Pancreas (tissue), 10 donors: Measurements from ENCODE around the gene RMI1. TPM values are rescaled to one million over a fixed set of nuclear protein-coding genes. Genes with fewer than 3 reads are reported as not detected.
"Not testable (repeated sequence)": the region's sequence is repeated elsewhere in the genome, so short reads cannot be mapped to it uniquely, and the experiment has no call there.

Source experiments
- ATAC-seq, 4 donors: fragments of 200-7000 bp; cut with Tn5 transposase; one replicate each; pipeline versions ENCODE4 v1.8.0 to v1.9.1; 2020; ENCODE audit warnings: mild to moderate bottlenecking in 4 of 4, moderate library complexity in 4 of 4
- DNase-seq, 6 donors: peaks; one replicate each; pipeline ENCODE4 v3.0.0-alpha.2; 2020
- FAIRE-seq: peaks from 2 replicates; lab custom pipeline; 2012; peaks lifted over from hg19 to GRCh38; lab: Jason Lieb, UNC
- H3K27ac ChIP-seq, 4 donors: fragments of 200-600 bp; sonication (generic); 1 replicate in 3 of 4; 2 replicates in 1 of 4; pipeline versions ENCODE4 v1.5.0 to v1.8.0; 2020
- H3K27me3 ChIP-seq, 4 donors: fragments of 200-600 bp; one replicate each; pipeline ENCODE4 v1.8.0; 2021
- H3K36me3 ChIP-seq, 3 donors: fragments of 200-600 bp; sonication (generic) in 1 of 3; one replicate each; pipeline versions ENCODE4 v1.5.0 to v1.8.0; 2020 to 2021
- H3K4me1 ChIP-seq, 3 donors: fragments of 200-600 bp; one replicate each; pipeline ENCODE4 v1.8.0; 2021
- H3K4me3 ChIP-seq, 4 donors: fragments of 200-600 bp; sonication (generic) in 2 of 4; one replicate each; pipeline versions ENCODE4 v1.5.0 to v1.8.0; 2020 to 2021
- H3K9me3 ChIP-seq, 4 donors: fragments of 200-600 bp; one replicate each; pipeline ENCODE4 v1.8.0; 2021
- WGBS, 2 donors: extraction: QIAGEN DNeasy Blood & Tissue Kit; methylation state at CpG; one replicate each; pipeline ENCODE4 v1.1.7; 2013; 5-methylcytosine and 5-hydroxymethylcytosine counted together
- intact Hi-C, 3 donors: fragments of 100-400 bp; cut with DNase I; formaldehyde crosslinking; loops; one replicate each; pipeline versions ENCODE4 v1.11.1 to v1.14.2; 2022
- polyA plus RNA-seq, 2 donors: library from polyadenylated mRNA; stranded (reverse); fragments of 200-250 nt; gene quantifications; one replicate each; pipeline ENCODE4 v1.2.3, GENCODE V29; 2013
- total RNA-seq, 6 donors: library from RNA; stranded (reverse); fragmentation: NEBNext Ultra II Directional in 4 of 6; extraction: Animal tissue kit (Norgen Biotek cat#: 25700) in 4 of 6; gene quantifications; one replicate each; pipeline versions ENCODE4 v1.2.1 to v1.2.4, GENCODE V29; 2021 to 2023
- TF ChIP-seq, protein P1 (sequence below), 4 donors: fragments of 200-600 bp; sonication (generic) in 3 of 4; IDR thresholded peaks; one replicate each; pipeline versions ENCODE4 v1.5.0 to v1.8.0; 2021; ENCODE audit warnings: antibody characterized with exemption in 4 of 4
- donor health status: healthy with polysubstance abuse.
- donor health status: DM: no; HTN: no; CAD: no; lungs with moderate emphysema.
- donor health status: DM: no; HTN: no; CAD: no.
- donor health status: control.
- donor health status: control.
- donor health status: Bipolar disorder and iron deficiency.
- donor health status: DM: yes; HTN: yes; CAD: no.
- donor health status: DM: no; HTN: no; CAD: no.
- donor health status: DM: no; HTN: no; CAD: no.
- donor health status: DM: yes; HTN: yes; CAD: no.

Gene RMI1
- total and polyA plus RNA-seq, 8 donors, result 1.6 to 5.6 (median 4.0) TPM

GRCh38 chr9:83937861-83938455 lies 42.6 kb upstream of the RMI1 start:
- WGBS, 2 donors, result 17 to 29% methylated on average over 1 of the region's 1 CpG
- FAIRE-seq, result no peak
- Histone ChIP-seq H3K27me3 (no peaks in the 10 kb centered on the region), H3K9me3 (no peaks in the 10 kb centered on the region), H3K36me3 (peaks cover 0 to 4% (median 0%) of the 10 kb centered on the region in 3 donors), H3K4me1 (peaks cover 0 to 17% (median 6%) of the 10 kb centered on the region in 3 donors), H3K4me3 (no peak overlapping the region), H3K27ac (no peak overlapping the region)
- DNase-seq, result peak in 1 of 6 donors; percentile 32
- intact Hi-C loops, result loop anchor here (5.0 to 10.0 kb wide), 5 partner anchors 234 to 327 kb away; no protein-coding TSS in a partner anchor
- ATAC-seq, result peak; percentile 37 to 76 (median 70)
- TF ChIP-seq, protein P1, sequence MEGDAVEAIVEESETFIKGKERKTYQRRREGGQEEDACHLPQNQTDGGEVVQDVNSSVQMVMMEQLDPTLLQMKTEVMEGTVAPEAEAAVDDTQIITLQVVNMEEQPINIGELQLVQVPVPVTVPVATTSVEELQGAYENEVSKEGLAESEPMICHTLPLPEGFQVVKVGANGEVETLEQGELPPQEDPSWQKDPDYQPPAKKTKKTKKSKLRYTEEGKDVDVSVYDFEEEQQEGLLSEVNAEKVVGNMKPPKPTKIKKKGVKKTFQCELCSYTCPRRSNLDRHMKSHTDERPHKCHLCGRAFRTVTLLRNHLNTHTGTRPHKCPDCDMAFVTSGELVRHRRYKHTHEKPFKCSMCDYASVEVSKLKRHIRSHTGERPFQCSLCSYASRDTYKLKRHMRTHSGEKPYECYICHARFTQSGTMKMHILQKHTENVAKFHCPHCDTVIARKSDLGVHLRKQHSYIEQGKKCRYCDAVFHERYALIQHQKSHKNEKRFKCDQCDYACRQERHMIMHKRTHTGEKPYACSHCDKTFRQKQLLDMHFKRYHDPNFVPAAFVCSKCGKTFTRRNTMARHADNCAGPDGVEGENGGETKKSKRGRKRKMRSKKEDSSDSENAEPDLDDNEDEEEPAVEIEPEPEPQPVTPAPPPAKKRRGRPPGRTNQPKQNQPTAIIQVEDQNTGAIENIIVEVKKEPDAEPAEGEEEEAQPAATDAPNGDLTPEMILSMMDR (IDR thresholded peaks at IDR 0.05), result peak; percentile 36 to 57 (median 45)

DNA sequence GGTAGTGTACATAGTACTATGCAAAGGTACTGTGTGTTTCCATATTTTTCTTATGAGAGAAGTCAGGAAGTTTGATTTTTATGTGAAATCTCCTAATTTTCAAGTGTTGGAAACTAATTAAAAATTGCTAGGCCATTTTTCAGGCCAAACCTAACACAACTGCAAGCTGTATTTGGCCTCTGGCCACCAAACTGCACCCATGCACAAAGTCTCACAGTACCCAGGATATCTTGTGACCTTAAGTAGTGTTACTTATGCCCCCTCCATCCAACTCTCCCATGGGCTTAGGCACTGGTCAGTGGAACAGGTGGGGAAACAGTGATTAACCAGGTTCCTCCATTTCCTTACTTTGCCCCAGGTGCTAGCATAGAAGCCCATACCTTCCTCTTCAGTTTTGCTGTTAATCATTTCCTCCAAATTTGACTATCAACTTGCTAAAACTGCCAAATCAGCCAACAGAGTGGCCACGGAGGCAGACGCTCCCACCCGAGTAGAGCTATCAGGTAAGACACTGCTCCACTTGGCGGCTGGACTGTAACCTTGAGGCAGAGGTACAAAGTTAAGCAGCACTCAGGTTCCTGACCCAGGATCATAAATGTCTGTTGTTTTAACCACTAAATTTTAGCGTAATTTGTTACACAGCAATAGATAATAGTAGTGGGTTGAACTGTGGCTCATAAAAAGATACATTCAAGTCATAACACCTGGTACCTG lies 39.9 kb upstream of the RMI1 start:
- FAIRE-seq, result no peak
- Histone ChIP-seq H3K27ac (no peak overlapping the region), H3K27me3 (no peaks in the 10 kb centered on the region), H3K9me3 (no peaks in the 10 kb centered on the region), H3K4me3 (no peak overlapping the region), H3K4me1 (no peaks in the 10 kb centered on the region), H3K36me3 (peaks cover 0 to 8% (median 0%) of the 10 kb centered on the region in 3 donors)
- intact Hi-C loops, result no loop called here
- 28 to 33% methylated on average over 5 of the region's 5 CpGs for WGBS, 2 donors
- TF ChIP-seq, protein P1 (IDR thresholded peaks at IDR 0.05), result no peak
- no peak for ATAC-seq
- no peak for DNase-seq

DNA sequence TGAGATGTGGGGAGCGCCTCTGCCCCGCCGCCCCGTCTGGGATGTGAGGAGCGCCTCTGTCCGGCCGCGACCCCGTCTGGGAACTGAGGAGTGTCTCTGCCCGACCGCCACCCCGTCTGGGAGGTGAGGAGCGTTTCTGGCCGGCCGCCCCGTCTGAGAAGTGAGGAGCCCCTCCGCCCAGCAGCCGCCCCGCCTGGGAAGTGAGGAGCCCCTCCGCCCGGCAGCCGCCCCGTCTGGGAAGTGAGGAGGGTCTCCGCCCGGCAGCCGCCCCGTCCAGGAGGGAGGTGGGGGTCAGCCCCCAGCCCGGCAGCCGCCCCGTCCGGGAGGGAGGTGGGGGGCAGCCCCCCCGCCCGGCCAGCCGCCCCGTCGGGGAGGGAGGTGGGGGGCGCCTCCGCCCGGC lies 32.5 kb upstream of the RMI1 start:
- WGBS, 2 donors, result 98 to 99% methylated on average over 22 to 32 of the region's 39 CpGs
- DNase-seq, FAIRE-seq, H3K27ac ChIP-seq, H3K27me3 ChIP-seq, H3K4me1 ChIP-seq, H3K36me3 ChIP-seq, H3K9me3 ChIP-seq, intact Hi-C loops, ATAC-seq, H3K4me3 ChIP-seq: not testable (repeated sequence)

DNA sequence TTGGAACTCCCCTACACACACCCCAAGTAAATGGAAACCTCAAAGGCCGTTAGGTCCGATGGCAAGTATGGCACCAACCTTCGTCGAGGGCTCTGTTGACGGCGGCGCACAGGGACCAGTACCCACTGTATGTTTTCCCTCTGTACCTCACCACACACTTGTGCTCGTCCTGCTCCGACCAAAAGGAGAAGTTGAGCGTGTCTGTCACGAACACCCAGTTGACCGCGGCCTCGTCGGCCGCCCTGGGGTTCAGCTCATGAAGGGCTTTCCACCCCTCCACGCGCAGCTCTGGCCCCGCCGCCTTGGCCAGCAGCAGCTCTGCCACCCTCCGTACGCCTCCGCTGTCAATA lies 24.5 kb upstream of the RMI1 start:
- WGBS, 2 donors, result 6 to 12% methylated on average over 23 of the region's 23 CpGs
- intact Hi-C loops, result no loop called here
- no peaks in the 10 kb centered on the region for H3K36me3 ChIP-seq
- H3K27ac ChIP-seq, result peak overlapping the region; percentile 79 to 90 (median 82)
- H3K27me3 ChIP-seq, result no peaks in the 10 kb centered on the region
- peak; percentile 42 to 68 (median 57) for ATAC-seq
- TF ChIP-seq, protein P1 (IDR thresholded peaks at IDR 0.05), result no peak
- peak in 3 of 6 donors; percentile 32 to 74 (median 50) for DNase-seq
- no peak for FAIRE-seq
- H3K9me3 ChIP-seq, result no peaks in the 10 kb centered on the region
- peaks cover 8 to 12% (median 11%) of the 10 kb centered on the region in 3 donors for H3K4me1 ChIP-seq
- peak overlapping the region; percentile 58 to 78 (median 68) for H3K4me3 ChIP-seq

DNA sequence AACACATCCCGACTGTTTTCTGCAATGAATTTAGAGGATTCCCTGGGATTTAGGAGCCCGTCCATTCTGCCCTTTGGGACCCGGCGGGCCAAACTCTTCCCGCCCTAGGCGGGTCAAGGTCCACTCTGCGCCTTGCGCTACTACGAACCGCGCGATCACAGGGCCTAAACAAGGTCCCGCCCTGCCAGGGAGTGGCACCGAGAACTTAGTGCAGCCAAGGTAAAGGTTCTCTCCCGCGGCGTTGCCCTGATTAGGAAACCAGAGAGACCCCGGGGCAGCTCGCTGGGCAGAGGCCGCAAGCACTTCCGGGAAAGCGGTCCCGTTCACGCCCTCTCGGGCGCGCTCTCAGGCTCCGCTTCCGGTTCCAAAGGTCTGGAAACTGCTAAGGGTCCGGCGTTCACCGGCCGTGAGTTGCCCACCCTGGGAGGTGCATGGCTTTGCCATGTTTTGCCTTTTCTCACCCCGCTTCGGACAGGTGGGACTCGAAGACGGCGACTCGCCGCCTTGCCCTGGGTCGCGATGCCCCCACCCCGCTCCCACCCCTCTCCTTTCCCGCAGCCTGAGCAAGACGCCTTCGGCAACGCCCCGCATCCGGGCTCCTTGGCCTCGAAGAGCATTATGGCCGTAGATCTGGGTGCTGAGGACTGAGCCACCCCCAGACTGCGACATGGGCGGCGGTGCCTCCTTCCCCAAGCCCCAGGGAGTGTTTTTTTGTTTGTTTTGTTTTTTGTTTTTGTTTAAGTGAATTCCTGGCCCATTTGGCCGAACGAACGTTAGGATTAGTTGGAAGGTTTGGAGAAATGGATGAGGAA lies 24.0 kb upstream of the RMI1 start:
- peak overlapping the region; percentile 58 to 78 (median 68) for H3K4me3 ChIP-seq
- no peaks in the 10 kb centered on the region for H3K9me3 ChIP-seq
- DNase-seq (peak; percentile 73 to 91 (median 76)), FAIRE-seq (no peak), ATAC-seq (peak; percentile 92 to 97 (median 94))
- intact Hi-C loops, result no loop called here
- WGBS, 2 donors, result 1% methylated on average over 50 to 57 of the region's 57 CpGs
- no peaks in the 10 kb centered on the region for H3K36me3 ChIP-seq
- peak overlapping the region; percentile 79 to 90 (median 82) for H3K27ac ChIP-seq
- TF ChIP-seq, protein P1 (IDR thresholded peaks at IDR 0.05), result no peak
- peaks cover 8 to 12% (median 11%) of the 10 kb centered on the region in 3 donors for H3K4me1 ChIP-seq
- no peaks in the 10 kb centered on the region for H3K27me3 ChIP-seq
